Neural crest cell (in vitro differentiated cells): ENCODE measurements around the gene CDADC1. TPM values are rescaled to one million over a fixed set of nuclear protein-coding genes. Genes with fewer than 3 reads are reported as not detected.

Experiments
- DNase-seq: peaks from one replicate; pipeline ENCODE4 v3.0.0; 2021; ENCODE audit warnings: low read depth, mixed read lengths, low spot score
- H3K27ac Mint-ChIP-seq: one replicate; pipeline ENCODE4 v1.8.0; 2021; ENCODE audit warnings: mild to moderate bottlenecking, mixed read lengths; ENCODE audit not compliant: unreplicated experiment
- H3K27me3 Mint-ChIP-seq: 2 replicates; pipeline ENCODE4 v1.8.0; 2021; ENCODE audit warnings: low read depth, mild to moderate bottlenecking, mixed read lengths
- H3K36me3 Mint-ChIP-seq: 2 replicates; pipeline ENCODE4 v1.8.0; 2021; ENCODE audit warnings: low read depth, mild to moderate bottlenecking, mixed read lengths
- H3K4me1 Mint-ChIP-seq: 2 replicates; pipeline ENCODE4 v1.8.0; 2021; ENCODE audit warnings: mixed read lengths
- H3K4me3 Mint-ChIP-seq: one replicate; pipeline ENCODE4 v1.8.0; 2021; ENCODE audit warnings: mild to moderate bottlenecking, mixed read lengths
- H3K9me3 Mint-ChIP-seq: 2 replicates; pipeline ENCODE4 v1.8.0; 2021; ENCODE audit warnings: mixed read lengths
- long read RNA-seq: library from polyadenylated mRNA; unstranded; transcript quantifications from one replicate; pipeline ENCODE4 v2.0.0, GENCODE V29; 2020
- total RNA-seq: library from RNA; stranded (reverse); gene quantifications from 2 replicates; pipeline ENCODE4 v1.2.1, GENCODE V29; 2021
- TF ChIP-seq, protein P1 (sequence below): fragments of 200-600 bp; sonication (generic); conservative IDR thresholded peaks from 2 replicates; pipeline ENCODE4 v1.5.0; 2021; ENCODE audit warnings: antibody characterized with exemption, mild to moderate bottlenecking

CDADC1 gene
- 13.9 and 15.6 TPM in 2 replicates for total RNA-seq
- long read RNA-seq, partial matches to known transcripts, result 5 of 15 reads
- long read RNA-seq, other reads (novel, unspliced or antisense), result 9 of 15 reads

- Mint-ChIP-seq H3K9me3 (no peaks in the 10 kb centered on the region), H3K27me3 (peaks cover 19% of the 10 kb centered on the region), H3K36me3 (no peaks in the 10 kb centered on the region), H3K4me1 (peaks cover 18% of the 10 kb centered on the region), H3K4me3 (peak within 1 kb of the TSS; percentile 98), H3K27ac (peak within 1 kb of the TSS; percentile 95)
- TF ChIP-seq, protein P1, sequence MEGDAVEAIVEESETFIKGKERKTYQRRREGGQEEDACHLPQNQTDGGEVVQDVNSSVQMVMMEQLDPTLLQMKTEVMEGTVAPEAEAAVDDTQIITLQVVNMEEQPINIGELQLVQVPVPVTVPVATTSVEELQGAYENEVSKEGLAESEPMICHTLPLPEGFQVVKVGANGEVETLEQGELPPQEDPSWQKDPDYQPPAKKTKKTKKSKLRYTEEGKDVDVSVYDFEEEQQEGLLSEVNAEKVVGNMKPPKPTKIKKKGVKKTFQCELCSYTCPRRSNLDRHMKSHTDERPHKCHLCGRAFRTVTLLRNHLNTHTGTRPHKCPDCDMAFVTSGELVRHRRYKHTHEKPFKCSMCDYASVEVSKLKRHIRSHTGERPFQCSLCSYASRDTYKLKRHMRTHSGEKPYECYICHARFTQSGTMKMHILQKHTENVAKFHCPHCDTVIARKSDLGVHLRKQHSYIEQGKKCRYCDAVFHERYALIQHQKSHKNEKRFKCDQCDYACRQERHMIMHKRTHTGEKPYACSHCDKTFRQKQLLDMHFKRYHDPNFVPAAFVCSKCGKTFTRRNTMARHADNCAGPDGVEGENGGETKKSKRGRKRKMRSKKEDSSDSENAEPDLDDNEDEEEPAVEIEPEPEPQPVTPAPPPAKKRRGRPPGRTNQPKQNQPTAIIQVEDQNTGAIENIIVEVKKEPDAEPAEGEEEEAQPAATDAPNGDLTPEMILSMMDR, result no peak
- DNase-seq, result peak; percentile 96
Observed at GRCh38 chr13:49247643-49248621, at the start of gene CDADC1. Gene CDADC1 (plus strand): TSS chr13:49247925. CDS start chr13:49248038, 113 bp downstream.

- no peak for DNase-seq
- H3K36me3 Mint-ChIP-seq, result peaks cover 30% of the 10 kb centered on the region
- no peaks in the 10 kb centered on the region for H3K4me1 Mint-ChIP-seq
- no peak overlapping the region for H3K4me3 Mint-ChIP-seq
- H3K9me3 Mint-ChIP-seq, result peaks cover 6% of the 10 kb centered on the region
- TF ChIP-seq, protein P1, result no peak
- H3K27ac Mint-ChIP-seq, result no peak overlapping the region
- H3K27me3 Mint-ChIP-seq, result no peaks in the 10 kb centered on the region
Observed at GRCh38 chr13:49206641-49207040, 41.1 kb upstream of the CDADC1 start.

GRCh38 chr13:49208619-49209018, 39.1 kb upstream of the CDADC1 start:
- Mint-ChIP-seq H3K27me3 (no peaks in the 10 kb centered on the region), H3K27ac (no peak overlapping the region), H3K4me1 (no peaks in the 10 kb centered on the region), H3K9me3 (peaks cover 7% of the 10 kb centered on the region), H3K36me3 (peaks cover 33% of the 10 kb centered on the region), H3K4me3 (no peak overlapping the region)
- TF ChIP-seq, protein P1, result no peak
- DNase-seq, result no peak

- Mint-ChIP-seq H3K9me3 (peaks cover 7% of the 10 kb centered on the region), H3K4me1 (peaks cover 10% of the 10 kb centered on the region), H3K27ac (no peak overlapping the region), H3K36me3 (peaks cover 24% of the 10 kb centered on the region), H3K27me3 (peaks cover 3% of the 10 kb centered on the region), H3K4me3 (no peak overlapping the region)
- TF ChIP-seq, protein P1, result no peak
- no peak for DNase-seq
Observed at GRCh38 chr13:49210114-49210513, 37.6 kb upstream of the CDADC1 start.

- H3K4me1 Mint-ChIP-seq, result peaks cover 11% of the 10 kb centered on the region
- TF ChIP-seq, protein P1, result no peak
- H3K4me3 Mint-ChIP-seq, result no peak overlapping the region
- H3K36me3 Mint-ChIP-seq, result peaks cover 23% of the 10 kb centered on the region
- no peak for DNase-seq
- H3K27ac Mint-ChIP-seq, result no peak overlapping the region
- H3K27me3 Mint-ChIP-seq, result peaks cover 3% of the 10 kb centered on the region
- peaks cover 7% of the 10 kb centered on the region for H3K9me3 Mint-ChIP-seq
Observed at GRCh38 chr13:49210669-49211068, 37.1 kb upstream of the CDADC1 start.
